H9 (cell line): ENCODE measurements around the gene N4BP3. TPM values are rescaled to one million over a fixed set of nuclear protein-coding genes. Genes with fewer than 3 reads are reported as not detected.

Experiments used
- DNase-seq: peaks from one replicate; pipeline ENCODE4 v3.0.0-alpha.2; 2017
- H2AFZ ChIP-seq: one replicate; pipeline ENCODE4 v1.6.1; 2013; ENCODE audit warnings: mild to moderate bottlenecking, low read length, control low read depth, moderate library complexity
- H2AK5ac ChIP-seq: 2 replicates; pipeline ENCODE4 v1.6.1; 2013; ENCODE audit warnings: low read length, control low read depth, mixed read lengths; ENCODE audit not compliant: insufficient read length
- H2BK120ac ChIP-seq: one replicate; pipeline ENCODE4 v1.6.1; 2013; ENCODE audit warnings: low read depth, mild to moderate bottlenecking, low read length, control low read depth, inconsistent platforms; ENCODE audit not compliant: poor library complexity, severe bottlenecking
- H2BK12ac ChIP-seq: 2 replicates; pipeline ENCODE4 v1.6.1; 2013; ENCODE audit warnings: low read length, control low read depth, mixed read lengths, low read depth; ENCODE audit not compliant: insufficient read length
- H2BK15ac ChIP-seq: 2 replicates; pipeline ENCODE4 v1.6.1; 2013; ENCODE audit warnings: low read depth, low read length, control low read depth
- H2BK20ac ChIP-seq: one replicate; pipeline ENCODE4 v1.6.1; 2013; ENCODE audit warnings: low read depth, mild to moderate bottlenecking, low read length, control low read depth, inconsistent platforms; ENCODE audit not compliant: poor library complexity, severe bottlenecking
- H2BK5ac ChIP-seq: 2 replicates; pipeline ENCODE4 v1.6.1; 2013; ENCODE audit warnings: low read length, control low read depth, mixed read lengths; ENCODE audit not compliant: insufficient read length
- H3K14ac ChIP-seq: 2 replicates; pipeline ENCODE4 v1.6.1; 2013; ENCODE audit warnings: low read length, control low read depth; ENCODE audit not compliant: insufficient read depth
- H3K18ac ChIP-seq: 2 replicates; pipeline ENCODE4 v1.6.1; 2013; ENCODE audit warnings: low read depth, mild to moderate bottlenecking, mixed read lengths, low read length, control low read depth; ENCODE audit not compliant: insufficient read length
- H3K23ac ChIP-seq: 2 replicates; pipeline ENCODE4 v1.6.1; 2013; ENCODE audit warnings: low read length, control low read depth, mixed read lengths, low read depth; ENCODE audit not compliant: insufficient read length
- H3K23me2 ChIP-seq: 2 replicates; pipeline ENCODE4 v1.6.1; 2013; ENCODE audit warnings: low read depth, mild to moderate bottlenecking, mixed read lengths, low read length, control low read depth; ENCODE audit not compliant: insufficient read length, poor library complexity, severe bottlenecking
- H3K27ac ChIP-seq: 2 replicates; pipeline ENCODE4 v1.5.1; 2013; ENCODE audit warnings: low read length, control low read depth, mixed read lengths, low read depth; ENCODE audit not compliant: insufficient read length
- H3K27me3 ChIP-seq: 2 replicates; pipeline ENCODE4 v1.6.1; 2013; ENCODE audit warnings: low read length, control low read depth, inconsistent platforms; ENCODE audit not compliant: insufficient read depth
- H3K4ac ChIP-seq: 2 replicates; pipeline ENCODE4 v1.6.1; 2013; ENCODE audit warnings: low read depth, mild to moderate bottlenecking, control low read depth, inconsistent platforms, low read length, moderate library complexity
- H3K4me1 ChIP-seq: 2 replicates; pipeline ENCODE4 v1.6.1; 2013; ENCODE audit warnings: low read length, control low read depth, inconsistent platforms; ENCODE audit not compliant: insufficient read depth
- H3K4me2 ChIP-seq: 2 replicates; pipeline ENCODE4 v1.6.1; 2013; ENCODE audit warnings: low read length, control low read depth, mixed read lengths; ENCODE audit not compliant: insufficient read length, insufficient read depth
- H3K56ac ChIP-seq: 2 replicates; pipeline ENCODE4 v1.6.1; 2013; ENCODE audit warnings: low read depth, mild to moderate bottlenecking, mixed read lengths, low read length, control low read depth; ENCODE audit not compliant: insufficient read length
- H3K79me1 ChIP-seq: 2 replicates; pipeline ENCODE4 v1.6.1; 2013; ENCODE audit warnings: low read depth, mild to moderate bottlenecking, moderate library complexity, low read length, control low read depth, inconsistent platforms; ENCODE audit not compliant: insufficient read depth, poor library complexity, severe bottlenecking
- H3K79me2 ChIP-seq: 2 replicates; pipeline ENCODE4 v1.6.1; 2013; ENCODE audit warnings: low read length, control low read depth, inconsistent platforms; ENCODE audit not compliant: insufficient read depth
- H3K9ac ChIP-seq: 2 replicates; pipeline ENCODE4 v1.6.1; 2013; ENCODE audit warnings: low read length, control low read depth, mixed read lengths; ENCODE audit not compliant: insufficient read length; ENCODE audit errors: extremely low read depth
- H3K9me3 ChIP-seq: one replicate; pipeline ENCODE4 v1.6.1; 2013; ENCODE audit warnings: low read depth, low read length, inconsistent platforms; ENCODE audit not compliant: control insufficient read depth
- H3T11ph ChIP-seq: one replicate; pipeline ENCODE4 v1.6.1; 2013; ENCODE audit warnings: mild to moderate bottlenecking, low read length, control low read depth, inconsistent platforms
- H4K20me1 ChIP-seq: one replicate; pipeline ENCODE4 v1.6.1; 2013; ENCODE audit not compliant: control insufficient read depth, insufficient read length, insufficient read depth
- H4K5ac ChIP-seq: 2 replicates; pipeline ENCODE4 v1.6.1; 2013; ENCODE audit warnings: low read depth, mild to moderate bottlenecking, mixed read lengths, low read length, control low read depth; ENCODE audit not compliant: insufficient read length
- H4K8ac ChIP-seq: replicated peaks from 2 replicates; pipeline ENCODE4 v1.6.1; 2013; ENCODE audit warnings: low read length, control low read depth, mixed read lengths, low read depth; ENCODE audit not compliant: insufficient read length
- H4K91ac ChIP-seq: 2 replicates; pipeline ENCODE4 v1.6.1; 2013; ENCODE audit warnings: low read depth, mild to moderate bottlenecking, moderate library complexity, mixed read lengths, low read length, control low read depth; ENCODE audit not compliant: insufficient read length
- H3K27ac Mint-ChIP-seq, 3 experiments: 2 replicates in 2 of 3; 3 replicates in 1 of 3; pipeline ENCODE4 v1.8.0; 2020 to 2021; ENCODE audit warnings: mixed read lengths in 3 of 3, mild to moderate bottlenecking in 1 of 3, moderate library complexity in 1 of 3
- H3K27me3 Mint-ChIP-seq: 2 replicates; pipeline ENCODE4 v1.8.0; 2021; ENCODE audit warnings: low read depth, mild to moderate bottlenecking, moderate library complexity, mixed read lengths
- H3K36me3 Mint-ChIP-seq, 3 experiments: 2 replicates in 2 of 3; 3 replicates in 1 of 3; pipeline ENCODE4 v1.8.0; 2020 to 2021; ENCODE audit warnings: low read depth in 3 of 3, mixed read lengths in 3 of 3; ENCODE audit not compliant: insufficient read depth in 1 of 3
- H3K4me1 Mint-ChIP-seq, 2 experiments: 2 replicates each; pipeline ENCODE4 v1.8.0; 2020; ENCODE audit warnings: mixed read lengths in 2 of 2
- H3K4me3 Mint-ChIP-seq, 2 experiments: 2 replicates in 1 of 2; 3 replicates in 1 of 2; pipeline ENCODE4 v1.8.0; 2020 to 2021; ENCODE audit warnings: mild to moderate bottlenecking in 2 of 2, mixed read lengths in 2 of 2, moderate library complexity in 1 of 2
- H3K9me3 Mint-ChIP-seq, 2 experiments: 2 replicates in 1 of 2; 3 replicates in 1 of 2; pipeline ENCODE4 v1.8.0; 2020; ENCODE audit warnings: mild to moderate bottlenecking in 2 of 2, mixed read lengths in 2 of 2, moderate library complexity in 1 of 2
- CTCF ChIP-seq: fragments of 200-600 bp; sonication (generic); conservative IDR thresholded peaks from 3 replicates; pipeline ENCODE4 v1.8.0; 2021; ENCODE audit warnings: antibody characterized with exemption, mild to moderate bottlenecking
- WGBS: extraction: QIAGEN DNeasy Blood & Tissue Kit; methylation state at CpG from one replicate; pipeline ENCODE4 v1.1.7; 2013; ENCODE audit warnings: missing lambda C conversion rate, low lambda C conversion rate, mixed read lengths; ENCODE audit not compliant: insufficient read length; ENCODE audit errors: extremely low coverage; 5-methylcytosine and 5-hydroxymethylcytosine counted together
- total RNA-seq: library from RNA; stranded (reverse); gene quantifications from 2 replicates; pipeline ENCODE4 v1.2.1, GENCODE V29; 2021

N4BP3 gene
- total RNA-seq, 1 experiment from 2014 or later: 32.1 TPM

- no peaks in the 10 kb centered on the region for H3K9me3 Mint-ChIP-seq
- peaks cover 2% of the 10 kb centered on the region; the same call in 1 of the 2 replicates for H3K79me2 ChIP-seq
- H3K27me3 ChIP-seq: no peaks in the 10 kb centered on the region
- H4K91ac ChIP-seq: peak overlapping the region; percentile 10
- H2AFZ ChIP-seq: no peak overlapping the region
- no peak overlapping the region for H2AK5ac ChIP-seq
- no peak for TF ChIP-seq CTCF
- no peaks in the 10 kb centered on the region for H4K20me1 ChIP-seq
- no peaks in the 10 kb centered on the region for H3K9me3 ChIP-seq
- no peak overlapping the region for H2BK20ac ChIP-seq
- H3K36me3 Mint-ChIP-seq: peaks cover 8 to 42% (median 18%) of the 10 kb centered on the region in 3 experiments; a peak in 6 of 7 replicates
- no peak overlapping the region for H2BK15ac ChIP-seq
- peak overlapping the region in 1 of 2 experiments; percentile 48; a peak in 2 of 5 replicates for H3K4me3 Mint-ChIP-seq
- no CpG with 5 or more reads among the region's 18 CpGs for WGBS
- peak overlapping the region; percentile 63 for H3K27ac ChIP-seq
- no peak overlapping the region for H3K18ac ChIP-seq
- no peak overlapping the region for H2BK5ac ChIP-seq
- H3T11ph ChIP-seq: no peak overlapping the region
- no peak overlapping the region for H4K8ac ChIP-seq
- H3K79me1 ChIP-seq: no peaks in the 10 kb centered on the region
- peak overlapping the region; percentile 95 to 99 (median 98) for H3K27ac Mint-ChIP-seq
- H3K23ac ChIP-seq: no peak overlapping the region
- H3K4me1 ChIP-seq: peaks cover 4% of the 10 kb centered on the region; the same call in 1 of the 2 replicates
- H2BK120ac ChIP-seq: no peak overlapping the region
- no peak overlapping the region for H3K4me2 ChIP-seq
- H3K56ac ChIP-seq: no peak overlapping the region
- no peak overlapping the region for H2BK12ac ChIP-seq
- no peaks in the 10 kb centered on the region for H3K27me3 Mint-ChIP-seq
- H3K14ac ChIP-seq: no peak overlapping the region; the same call in 1 of the 2 replicates
- no peak overlapping the region for H4K5ac ChIP-seq
- H3K23me2 ChIP-seq: no peaks in the 10 kb centered on the region
- peaks cover 47 to 58% of the 10 kb centered on the region in 2 experiments for H3K4me1 Mint-ChIP-seq
- H3K4ac ChIP-seq: no peak overlapping the region; the same call in 1 of the 2 replicates
- H3K9ac ChIP-seq: no peak overlapping the region
- DNase-seq: no peak
Observed at GRCh38 chr5:178123966-178124925, 10.9 kb downstream of the N4BP3 start.
